ENCODE data around the gene TAB2.

TAB2 gene

GRCh38 chr6:149403534-149403933 lies 86.0 kb downstream of the TAB2 start:
- TF ChIP-seq CTCF (IDR thresholded peaks at IDR 0.05; ENCODE audit: insufficient read depth, missing control alignments), result no peak
- no peak for FAIRE-seq
- DNase-seq (ENCODE audit: insufficient read length, low spot score), result no peak

GRCh38 chr6:149405823-149406765 lies 88.6 kb downstream of the TAB2 start:
- no peak for TF ChIP-seq CTCF (IDR thresholded peaks at IDR 0.05; ENCODE audit: insufficient read depth, missing control alignments)
- DNase-seq (ENCODE audit: insufficient read length, low spot score) (no peak), FAIRE-seq (no peak)

- FAIRE-seq (no peak), DNase-seq (ENCODE audit: insufficient read length, low spot score) (no peak)
- no peak for TF ChIP-seq CTCF (IDR thresholded peaks at IDR 0.05; ENCODE audit: insufficient read depth, missing control alignments)
These were observed 92.1 kb downstream of the TAB2 start for GRCh38 chr6:149409617-149410016.

GRCh38 chr6:149410557-149410956 lies 93.0 kb downstream of the TAB2 start:
- FAIRE-seq, result no peak
- DNase-seq (ENCODE audit: insufficient read length, low spot score), result no peak
- no peak for TF ChIP-seq CTCF (IDR thresholded peaks at IDR 0.05; ENCODE audit: insufficient read depth, missing control alignments)

GRCh38 chr6:149414009-149414408 lies 96.5 kb downstream of the TAB2 start:
- FAIRE-seq (no peak), DNase-seq (ENCODE audit: insufficient read length, low spot score) (no peak)
- no peak for TF ChIP-seq CTCF (IDR thresholded peaks at IDR 0.05; ENCODE audit: insufficient read depth, missing control alignments)

GRCh38 chr6:149414821-149415220 lies 97.3 kb downstream of the TAB2 start:
- DNase-seq (ENCODE audit: insufficient read length, low spot score) (no peak), FAIRE-seq (no peak)
- TF ChIP-seq CTCF (IDR thresholded peaks at IDR 0.05; ENCODE audit: insufficient read depth, missing control alignments), result no peak

All from D721Med (cell line).